Naive B cell (primary cell): Measurements from ENCODE around the gene MAN1C1. TPM values are rescaled to one million over a fixed set of nuclear protein-coding genes. Genes with fewer than 3 reads are reported as not detected.
A peak's percentile ranks its signal among the peaks of the same experiment; 100 is the strongest.
"Not testable (repeated sequence)": the region's sequence is repeated elsewhere in the genome, so short reads cannot be mapped to it uniquely, and the experiment has no call there.

ENCODE experiments used
- ATAC-seq, 2 donors: fragments of 150-1000 bp; cut with Tn5 transposase; 2 replicates each; pipeline ENCODE4 v1.10.0; 2021; ENCODE audit warnings: low read depth in 2 of 2, mild to moderate bottlenecking in 2 of 2, moderate library complexity in 2 of 2
- DNase-seq: peaks from one replicate; pipeline ENCODE4 v3.0.0; 2022
- H3K27ac Mint-ChIP-seq, 6 donors: one replicate each; pipeline ENCODE4 v1.8.0; 2020 to 2022; ENCODE audit warnings: mild to moderate bottlenecking in 6 of 6, mixed read lengths in 6 of 6, moderate library complexity in 5 of 6, inconsistent platforms in 2 of 6
- H3K27me3 Mint-ChIP-seq, 3 donors: one replicate each; pipeline ENCODE4 v1.8.0; 2021 to 2022; ENCODE audit warnings: mixed read lengths in 3 of 3, mild to moderate bottlenecking in 1 of 3
- H3K36me3 Mint-ChIP-seq, 2 donors: one replicate each; pipeline ENCODE4 v1.8.0; 2020 to 2022; ENCODE audit warnings: mixed read lengths in 2 of 2, inconsistent platforms in 1 of 2, mild to moderate bottlenecking in 1 of 2
- H3K4me1 Mint-ChIP-seq, 3 donors: one replicate each; pipeline ENCODE4 v1.8.0; 2020 to 2022; ENCODE audit warnings: mixed read lengths in 3 of 3, inconsistent platforms in 1 of 3, mild to moderate bottlenecking in 1 of 3, moderate library complexity in 1 of 3
- H3K4me3 Mint-ChIP-seq, 8 donors: one replicate each; pipeline ENCODE4 v1.8.0; 2020 to 2022; ENCODE audit warnings: mild to moderate bottlenecking in 8 of 8, mixed read lengths in 8 of 8, moderate library complexity in 8 of 8, inconsistent platforms in 2 of 8
- H3K9me3 Mint-ChIP-seq, 7 donors: one replicate each; pipeline ENCODE4 v1.8.0; 2020 to 2022; ENCODE audit warnings: mixed read lengths in 7 of 7, mild to moderate bottlenecking in 5 of 7, inconsistent platforms in 2 of 7, moderate library complexity in 1 of 7
- polyA plus RNA-seq, 6 donors: library from polyadenylated mRNA; unstranded; fragments of 300-500 nt; fragmentation: Illumina TruSeq; gene quantifications; one replicate each; pipeline ENCODE4 v1.2.3, GENCODE V29; 2021; ENCODE audit warnings: low read depth in 6 of 6

The MAN1C1 gene
- polyA plus RNA-seq, 6 donors from 2014 or later = 0.16 to 0.52 (median 0.44) TPM; not detected in 3

- peaks cover 0 to 5% (median 0%) of the 10 kb centered on the region in 7 donors for H3K9me3 Mint-ChIP-seq
- DNase-seq (no peak), ATAC-seq (no peak)
- peaks cover 23 to 29% (median 23%) of the 10 kb centered on the region in 3 donors for H3K27me3 Mint-ChIP-seq
- no peak overlapping the region for H3K27ac Mint-ChIP-seq
- H3K36me3 Mint-ChIP-seq = no peaks in the 10 kb centered on the region
- H3K4me3 Mint-ChIP-seq = no peak overlapping the region
- no peaks in the 10 kb centered on the region for H3K4me1 Mint-ChIP-seq
Observed at GRCh38 chr1:25727635-25728286, 111.2 kb downstream of the MAN1C1 start.

GRCh38 chr1:25728301-25728935, 111.8 kb downstream of the MAN1C1 start:
- H3K4me3 Mint-ChIP-seq = no peak overlapping the region
- no peaks in the 10 kb centered on the region for H3K36me3 Mint-ChIP-seq
- peaks cover 0 to 5% (median 0%) of the 10 kb centered on the region in 7 donors for H3K9me3 Mint-ChIP-seq

GRCh38 chr1:25729045-25729444, 112.5 kb downstream of the MAN1C1 start:
- Mint-ChIP-seq H3K27me3 (peaks cover 17 to 28% (median 23%) of the 10 kb centered on the region in 3 donors), H3K4me3 (peak overlapping the region in 1 of 8 donors; percentile 19), H3K36me3 (no peaks in the 10 kb centered on the region), H3K9me3 (peaks cover 0 to 5% (median 0%) of the 10 kb centered on the region in 7 donors), H3K4me1 (no peaks in the 10 kb centered on the region), H3K27ac (peak overlapping the region in 1 of 6 donors; percentile 58)
- DNase-seq (no peak), ATAC-seq (no peak)

More at GRCh38 chr1:25728301-25728935, 111.8 kb downstream of the MAN1C1 start:
- Mint-ChIP-seq H3K27ac (no peak overlapping the region), H3K4me1 (no peaks in the 10 kb centered on the region), H3K27me3 (peaks cover 20 to 28% (median 23%) of the 10 kb centered on the region in 3 donors)
- no peak for ATAC-seq
- no peak for DNase-seq

- DNase-seq (no peak), ATAC-seq (no peak)
- H3K4me3 Mint-ChIP-seq = no peak overlapping the region
- no peak overlapping the region for H3K27ac Mint-ChIP-seq
- H3K9me3 Mint-ChIP-seq = peaks cover 0 to 5% (median 0%) of the 10 kb centered on the region in 7 donors
- H3K27me3 Mint-ChIP-seq = peaks cover 10 to 23% (median 17%) of the 10 kb centered on the region in 3 donors
- H3K36me3 Mint-ChIP-seq = no peaks in the 10 kb centered on the region
- H3K4me1 Mint-ChIP-seq = no peaks in the 10 kb centered on the region
Observed at GRCh38 chr1:25729790-25730644, 113.4 kb downstream of the MAN1C1 start.

GRCh38 chr1:25731148-25731547, 114.6 kb downstream of the MAN1C1 start:
- H3K9me3 Mint-ChIP-seq = peaks cover 0 to 5% (median 0%) of the 10 kb centered on the region in 7 donors
- DNase-seq (no peak), ATAC-seq (no peak)
- peaks cover 7 to 15% (median 9%) of the 10 kb centered on the region in 3 donors for H3K27me3 Mint-ChIP-seq
- no peak overlapping the region for H3K27ac Mint-ChIP-seq
- no peak overlapping the region for H3K4me3 Mint-ChIP-seq
- H3K4me1 Mint-ChIP-seq = no peaks in the 10 kb centered on the region
- no peaks in the 10 kb centered on the region for H3K36me3 Mint-ChIP-seq

GRCh38 chr1:25731626-25732370, 115.2 kb downstream of the MAN1C1 start:
- ATAC-seq = no peak
- H3K4me3 Mint-ChIP-seq = no peak overlapping the region
- no peaks in the 10 kb centered on the region for H3K4me1 Mint-ChIP-seq
- H3K9me3 Mint-ChIP-seq = peaks cover 0 to 5% (median 0%) of the 10 kb centered on the region in 7 donors
- peaks cover 7 to 11% (median 9%) of the 10 kb centered on the region in 3 donors for H3K27me3 Mint-ChIP-seq
- no peaks in the 10 kb centered on the region for H3K36me3 Mint-ChIP-seq
- DNase-seq = no peak
- H3K27ac Mint-ChIP-seq = no peak overlapping the region

GRCh38 chr1:25732821-25733220, 116.2 kb downstream of the MAN1C1 start:
- no peak for ATAC-seq
- no peak overlapping the region for H3K4me3 Mint-ChIP-seq
- no peak for DNase-seq
- H3K36me3 Mint-ChIP-seq = no peaks in the 10 kb centered on the region
- peaks cover 7 to 17% (median 9%) of the 10 kb centered on the region in 3 donors for H3K27me3 Mint-ChIP-seq
- peaks cover 0 to 5% (median 0%) of the 10 kb centered on the region in 7 donors for H3K9me3 Mint-ChIP-seq
- no peak overlapping the region for H3K27ac Mint-ChIP-seq
- no peaks in the 10 kb centered on the region for H3K4me1 Mint-ChIP-seq

GRCh38 chr1:25733271-25733670, 116.7 kb downstream of the MAN1C1 start:
- no peak for ATAC-seq
- peaks cover 0 to 5% (median 0%) of the 10 kb centered on the region in 7 donors for H3K9me3 Mint-ChIP-seq
- H3K27ac Mint-ChIP-seq = peak overlapping the region in 1 of 6 donors; percentile 39
- H3K4me1 Mint-ChIP-seq = no peaks in the 10 kb centered on the region
- no peak overlapping the region for H3K4me3 Mint-ChIP-seq
- no peaks in the 10 kb centered on the region for H3K36me3 Mint-ChIP-seq
- DNase-seq = no peak
- peaks cover 7 to 20% (median 9%) of the 10 kb centered on the region in 3 donors for H3K27me3 Mint-ChIP-seq

GRCh38 chr1:25734991-25735390, 118.4 kb downstream of the MAN1C1 start:
- not testable (repeated sequence) for H3K9me3 Mint-ChIP-seq, H3K36me3 Mint-ChIP-seq, H3K4me3 Mint-ChIP-seq, H3K4me1 Mint-ChIP-seq, DNase-seq, ATAC-seq
- Mint-ChIP-seq H3K27me3 (peaks cover 7 to 14% (median 14%) of the 10 kb centered on the region in 3 donors), H3K27ac (peak overlapping the region in 1 of 6 donors; percentile 92)

- Mint-ChIP-seq H3K4me1 (no peaks in the 10 kb centered on the region), H3K4me3 (no peak overlapping the region), H3K27me3 (peaks cover 7 to 18% (median 14%) of the 10 kb centered on the region in 3 donors), H3K36me3 (no peaks in the 10 kb centered on the region), H3K27ac (no peak overlapping the region), H3K9me3 (no peaks in the 10 kb centered on the region)
- DNase-seq = no peak
- ATAC-seq = no peak
Observed at GRCh38 chr1:25735956-25736529, 119.5 kb downstream of the MAN1C1 start.

- Mint-ChIP-seq H3K4me1 (no peaks in the 10 kb centered on the region), H3K9me3 (no peaks in the 10 kb centered on the region), H3K36me3 (no peaks in the 10 kb centered on the region), H3K27me3 (peaks cover 0 to 18% (median 14%) of the 10 kb centered on the region in 3 donors), H3K27ac (no peak overlapping the region), H3K4me3 (no peak overlapping the region)
- no peak for ATAC-seq
- no peak for DNase-seq
Observed at GRCh38 chr1:25737130-25737529, 120.5 kb downstream of the MAN1C1 start.

GRCh38 chr1:25738499-25738898, 121.9 kb downstream of the MAN1C1 start:
- ATAC-seq (no peak), DNase-seq (no peak)
- Mint-ChIP-seq H3K4me1 (no peaks in the 10 kb centered on the region), H3K9me3 (no peaks in the 10 kb centered on the region), H3K27me3 (peaks cover 0 to 12% (median 10%) of the 10 kb centered on the region in 3 donors), H3K36me3 (no peaks in the 10 kb centered on the region), H3K27ac (no peak overlapping the region), H3K4me3 (no peak overlapping the region)
